Rectal smooth muscle tissue (tissue), 1 donor: ENCODE results near the gene SCG5.

Experiments
- H3K27ac ChIP-seq: one replicate; pipeline ENCODE4 v1.7.0; 2013; ENCODE audit warnings: low read depth, low read length, inconsistent platforms
- H3K27me3 ChIP-seq: one replicate; pipeline ENCODE4 v1.7.0; 2013; ENCODE audit warnings: low read length; ENCODE audit not compliant: control insufficient read depth, insufficient read depth
- H3K36me3 ChIP-seq: one replicate; pipeline ENCODE4 v1.7.0; 2013; ENCODE audit warnings: low read length; ENCODE audit not compliant: control insufficient read depth, insufficient read depth
- H3K4me1 ChIP-seq: one replicate; pipeline ENCODE4 v1.7.0; 2013; ENCODE audit warnings: low read length; ENCODE audit not compliant: control insufficient read depth, insufficient read depth
- H3K4me3 ChIP-seq: one replicate; pipeline ENCODE4 v1.7.0; 2013; ENCODE audit warnings: low read length
- H3K9ac ChIP-seq: one replicate; pipeline ENCODE4 v1.7.0; 2013; ENCODE audit warnings: low read length

SCG5 gene

DNA sequence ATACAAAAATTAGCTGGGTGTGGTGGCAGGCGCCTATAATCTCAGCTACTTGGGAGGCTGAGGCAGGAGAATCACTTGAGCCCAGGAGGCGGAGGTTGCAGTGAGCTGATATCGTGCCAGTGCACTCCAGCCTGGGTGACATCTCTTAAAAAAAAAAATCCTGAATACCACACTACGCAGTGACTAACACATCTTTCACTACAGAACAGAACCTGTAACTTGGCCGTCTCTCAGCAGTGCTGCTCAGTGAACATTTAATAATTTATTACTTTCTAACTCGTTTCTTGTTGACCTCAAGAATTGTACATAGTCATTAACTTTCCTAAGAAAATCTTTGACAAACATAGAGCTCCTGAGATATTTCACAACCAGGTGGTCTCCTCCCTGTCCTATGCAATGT, 80.1 kb downstream of the SCG5 start:
- Histone ChIP-seq H3K27ac (no peak overlapping the region), H3K4me1 (no peaks in the 10 kb centered on the region), H3K9ac (no peak overlapping the region), H3K4me3 (no peak overlapping the region), H3K36me3 (no peaks in the 10 kb centered on the region), H3K27me3 (peaks cover 9% of the 10 kb centered on the region)

DNA sequence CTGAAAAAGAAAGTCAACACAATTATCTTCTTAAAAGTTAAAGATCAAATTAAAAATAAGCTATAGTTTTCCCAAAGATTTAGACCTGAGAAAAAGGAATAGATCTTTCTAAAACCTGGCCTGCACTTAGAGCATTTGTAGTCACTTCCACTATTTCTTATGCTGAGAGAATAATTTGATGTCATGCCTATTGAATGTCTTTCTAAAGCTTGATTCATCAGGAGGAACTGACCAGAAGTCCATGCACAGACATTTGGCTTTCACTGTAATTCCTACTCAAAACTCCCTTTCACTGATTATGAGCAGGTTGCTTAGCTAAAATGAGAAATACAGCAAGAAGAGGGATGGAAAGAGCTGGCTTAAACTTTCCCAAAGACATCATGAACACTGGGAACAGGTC, 80.6 kb downstream of the SCG5 start:
- Histone ChIP-seq H3K27ac (no peak overlapping the region), H3K4me3 (no peak overlapping the region), H3K9ac (no peak overlapping the region), H3K36me3 (no peaks in the 10 kb centered on the region), H3K4me1 (no peaks in the 10 kb centered on the region), H3K27me3 (peaks cover 9% of the 10 kb centered on the region)

DNA sequence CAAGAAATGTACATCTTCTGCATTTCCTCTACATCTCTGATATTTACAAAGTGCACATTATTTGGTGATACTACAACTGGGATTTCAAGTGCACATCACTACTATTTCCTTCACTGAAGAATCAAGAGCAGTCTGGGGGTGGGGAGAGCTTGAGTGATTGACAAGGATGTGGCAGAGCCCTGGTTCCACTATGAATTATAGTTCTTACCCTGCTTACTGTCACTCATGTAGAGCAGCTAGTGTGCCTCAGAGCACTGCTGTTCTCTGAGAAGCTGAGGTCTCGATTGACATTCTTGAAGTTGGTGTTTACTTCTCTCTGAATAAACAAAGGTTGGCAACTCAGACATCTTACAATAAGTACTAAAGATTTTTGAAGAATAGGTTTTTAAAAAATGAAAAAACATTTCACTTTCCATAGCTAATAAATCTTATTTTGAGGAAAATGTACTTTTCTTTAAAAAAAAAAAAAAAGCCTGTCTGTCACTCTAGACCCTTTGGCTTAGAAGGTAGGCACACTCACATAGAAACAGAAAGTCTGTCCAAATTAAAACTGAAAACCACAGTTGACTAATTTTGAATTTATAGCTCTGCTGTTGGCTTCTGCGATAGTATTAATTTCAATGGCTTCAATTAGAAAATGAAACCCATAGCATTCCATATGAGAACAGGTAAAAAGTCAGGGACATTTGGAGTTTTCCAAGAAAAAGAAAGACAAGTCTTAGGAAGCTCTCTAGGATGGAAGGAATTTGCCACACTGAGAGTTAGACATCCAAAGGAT, 81.8 kb downstream of the SCG5 start:
- H3K36me3 ChIP-seq: no peaks in the 10 kb centered on the region

DNA sequence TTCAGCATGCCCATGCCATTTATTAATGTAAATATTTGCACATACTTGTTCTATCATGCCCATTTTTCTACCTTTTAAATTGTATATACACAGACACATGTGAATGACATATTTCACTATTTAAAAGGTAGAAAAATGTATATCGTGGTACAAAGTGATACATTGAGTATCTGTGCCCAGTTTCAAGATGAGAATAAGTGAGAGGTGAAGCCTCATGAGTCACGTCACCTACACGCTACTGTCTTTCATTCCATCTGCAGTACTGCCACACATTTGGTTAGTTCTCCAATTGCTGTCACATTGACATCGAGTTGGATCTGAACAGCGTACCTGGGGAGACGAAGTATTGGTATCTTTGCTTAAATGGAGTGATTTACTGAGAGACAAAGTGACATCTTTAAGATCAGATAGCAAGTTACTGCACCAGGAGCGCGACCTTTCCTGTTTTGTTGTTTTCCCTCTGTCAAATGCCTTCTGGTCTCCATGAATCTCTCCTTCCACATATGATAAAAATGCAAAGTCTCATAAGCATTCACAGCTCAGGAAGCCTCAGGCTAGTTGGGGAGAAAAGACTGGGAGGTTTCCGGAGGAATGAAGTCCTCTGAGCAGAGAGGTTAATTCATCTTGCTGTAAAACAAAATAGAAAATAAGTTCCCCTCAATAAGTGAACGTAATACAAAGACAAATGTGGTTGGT, 88.3 kb downstream of the SCG5 start:
- no peak overlapping the region for H3K27ac ChIP-seq
- H3K4me1 ChIP-seq: no peaks in the 10 kb centered on the region
- no peak overlapping the region for H3K4me3 ChIP-seq
- H3K9ac ChIP-seq: no peak overlapping the region
- H3K36me3 ChIP-seq: no peaks in the 10 kb centered on the region
- H3K27me3 ChIP-seq: no peaks in the 10 kb centered on the region

More for the DNA sequence above, 81.8 kb downstream of the SCG5 start:
- no peaks in the 10 kb centered on the region for H3K4me1 ChIP-seq
- H3K9ac ChIP-seq: no peak overlapping the region
- no peak overlapping the region for H3K27ac ChIP-seq
- no peak overlapping the region for H3K4me3 ChIP-seq
- H3K27me3 ChIP-seq: peaks cover 5% of the 10 kb centered on the region

DNA sequence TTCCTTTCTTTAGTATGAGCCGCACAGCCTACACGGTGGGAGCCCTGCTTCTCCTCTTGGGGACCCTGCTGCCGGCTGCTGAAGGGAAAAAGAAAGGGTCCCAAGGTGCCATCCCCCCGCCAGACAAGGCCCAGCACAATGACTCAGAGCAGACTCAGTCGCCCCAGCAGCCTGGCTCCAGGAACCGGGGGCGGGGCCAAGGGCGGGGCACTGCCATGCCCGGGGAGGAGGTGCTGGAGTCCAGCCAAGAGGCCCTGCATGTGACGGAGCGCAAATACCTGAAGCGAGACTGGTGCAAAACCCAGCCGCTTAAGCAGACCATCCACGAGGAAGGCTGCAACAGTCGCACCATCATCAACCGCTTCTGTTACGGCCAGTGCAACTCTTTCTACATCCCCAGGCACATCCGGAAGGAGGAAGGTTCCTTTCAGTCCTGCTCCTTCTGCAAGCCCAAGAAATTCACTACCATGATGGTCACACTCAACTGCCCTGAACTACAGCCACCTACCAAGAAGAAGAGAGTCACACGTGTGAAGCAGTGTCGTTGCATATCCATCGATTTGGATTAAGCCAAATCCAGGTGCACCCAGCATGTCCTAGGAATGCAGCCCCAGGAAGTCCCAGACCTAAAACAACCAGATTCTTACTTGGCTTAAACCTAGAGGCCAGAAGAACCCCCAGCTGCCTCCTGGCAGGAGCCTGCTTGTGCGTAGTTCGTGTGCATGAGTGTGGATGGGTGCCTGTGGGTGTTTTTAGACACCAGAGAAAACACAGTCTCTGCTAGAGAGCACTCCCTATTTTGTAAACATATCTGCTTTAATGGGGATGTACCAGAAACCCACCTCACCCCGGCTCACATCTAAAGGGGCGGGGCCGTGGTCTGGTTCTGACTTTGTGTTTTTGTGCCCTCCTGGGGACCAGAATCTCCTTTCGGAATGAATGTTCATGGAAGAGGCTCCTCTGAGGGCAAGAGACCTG, 89.5 kb downstream of the SCG5 start:
- Histone ChIP-seq H3K27ac (no peak overlapping the region), H3K27me3 (no peaks in the 10 kb centered on the region), H3K4me3 (no peak overlapping the region), H3K36me3 (no peaks in the 10 kb centered on the region), H3K9ac (no peak overlapping the region), H3K4me1 (no peaks in the 10 kb centered on the region)

DNA sequence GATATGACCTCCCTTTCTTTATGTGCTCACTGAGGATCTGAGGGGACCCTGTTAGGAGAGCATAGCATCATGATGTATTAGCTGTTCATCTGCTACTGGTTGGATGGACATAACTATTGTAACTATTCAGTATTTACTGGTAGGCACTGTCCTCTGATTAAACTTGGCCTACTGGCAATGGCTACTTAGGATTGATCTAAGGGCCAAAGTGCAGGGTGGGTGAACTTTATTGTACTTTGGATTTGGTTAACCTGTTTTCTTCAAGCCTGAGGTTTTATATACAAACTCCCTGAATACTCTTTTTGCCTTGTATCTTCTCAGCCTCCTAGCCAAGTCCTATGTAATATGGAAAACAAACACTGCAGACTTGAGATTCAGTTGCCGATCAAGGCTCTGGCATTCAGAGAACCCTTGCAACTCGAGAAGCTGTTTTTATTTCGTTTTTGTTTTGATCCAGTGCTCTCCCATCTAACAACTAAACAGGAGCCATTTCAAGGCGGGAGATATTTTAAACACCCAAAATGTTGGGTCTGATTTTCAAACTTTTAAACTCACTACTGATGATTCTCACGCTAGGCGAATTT, 91.2 kb downstream of the SCG5 start:
- Histone ChIP-seq H3K27ac (no peak overlapping the region), H3K9ac (no peak overlapping the region), H3K4me1 (no peaks in the 10 kb centered on the region), H3K27me3 (no peaks in the 10 kb centered on the region), H3K36me3 (no peaks in the 10 kb centered on the region), H3K4me3 (no peak overlapping the region)

DNA sequence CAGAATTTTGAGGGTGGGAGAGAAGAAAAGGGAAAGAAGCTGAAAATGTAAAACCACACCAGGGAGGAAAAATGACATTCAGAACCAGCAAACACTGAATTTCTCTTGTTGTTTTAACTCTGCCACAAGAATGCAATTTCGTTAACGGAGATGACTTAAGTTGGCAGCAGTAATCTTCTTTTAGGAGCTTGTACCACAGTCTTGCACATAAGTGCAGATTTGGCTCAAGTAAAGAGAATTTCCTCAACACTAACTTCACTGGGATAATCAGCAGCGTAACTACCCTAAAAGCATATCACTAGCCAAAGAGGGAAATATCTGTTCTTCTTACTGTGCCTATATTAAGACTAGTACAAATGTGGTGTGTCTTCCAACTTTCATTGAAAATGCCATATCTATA, 91.8 kb downstream of the SCG5 start:
- Histone ChIP-seq H3K36me3 (no peaks in the 10 kb centered on the region), H3K9ac (no peak overlapping the region), H3K27ac (no peak overlapping the region), H3K4me1 (no peaks in the 10 kb centered on the region), H3K4me3 (no peak overlapping the region), H3K27me3 (no peaks in the 10 kb centered on the region)

DNA sequence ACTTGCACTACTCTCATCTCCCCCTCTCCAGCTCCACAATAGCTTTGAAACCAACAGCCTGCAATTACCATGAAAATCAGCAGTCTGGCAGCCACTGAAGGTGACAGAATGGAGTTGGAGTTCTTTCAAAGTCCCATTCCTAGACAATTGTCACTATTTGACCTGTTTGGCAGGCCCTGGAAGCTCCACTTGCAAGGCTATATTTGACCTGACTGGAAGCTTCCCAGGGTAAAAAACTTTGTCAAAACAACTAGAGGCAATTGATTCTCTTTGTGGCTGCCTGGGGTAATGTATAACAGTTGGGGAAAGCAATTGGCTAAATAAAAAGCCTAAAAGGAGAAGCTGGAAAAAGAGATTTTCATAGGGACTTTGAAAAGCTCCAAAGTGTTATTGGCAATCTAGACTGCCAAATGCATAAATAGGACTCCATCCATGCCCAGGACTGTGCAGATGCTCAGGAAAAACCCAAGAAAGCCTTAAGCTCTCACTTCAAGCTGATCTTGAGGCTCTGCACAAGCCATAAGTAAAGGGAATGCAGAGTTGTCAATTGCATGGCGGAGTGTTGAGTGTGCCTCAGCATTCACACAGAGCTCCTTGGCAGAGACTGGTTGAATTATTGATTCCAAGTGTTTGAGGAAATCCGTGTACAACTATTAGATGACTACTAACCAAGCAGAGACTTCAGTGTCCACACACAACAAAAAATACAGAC, 94.6 kb downstream of the SCG5 start:
- Histone ChIP-seq H3K27me3 (no peaks in the 10 kb centered on the region), H3K9ac (no peak overlapping the region), H3K27ac (no peak overlapping the region), H3K4me1 (no peaks in the 10 kb centered on the region), H3K4me3 (no peak overlapping the region), H3K36me3 (no peaks in the 10 kb centered on the region)

DNA sequence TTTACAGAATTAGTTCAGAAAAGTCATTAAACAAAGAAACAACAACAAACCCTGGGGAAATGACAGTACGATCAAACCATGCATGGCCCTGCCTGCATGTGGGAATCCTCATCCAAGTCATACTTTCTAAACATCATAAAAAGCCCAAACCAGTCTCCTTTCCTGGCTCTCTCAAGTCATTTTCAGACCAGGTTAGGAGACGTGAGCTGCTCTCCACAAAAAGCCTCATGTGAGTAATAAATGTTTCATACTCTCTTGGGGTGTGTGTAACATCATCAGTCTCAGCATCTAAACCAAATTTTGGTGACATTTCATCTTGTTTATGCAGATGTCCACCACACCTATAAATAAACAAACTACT, 95.2 kb downstream of the SCG5 start:
- H3K27ac ChIP-seq: no peak overlapping the region
- H3K27me3 ChIP-seq: no peaks in the 10 kb centered on the region
- no peak overlapping the region for H3K4me3 ChIP-seq
- no peaks in the 10 kb centered on the region for H3K4me1 ChIP-seq
- H3K36me3 ChIP-seq: no peaks in the 10 kb centered on the region
- H3K9ac ChIP-seq: no peak overlapping the region

DNA sequence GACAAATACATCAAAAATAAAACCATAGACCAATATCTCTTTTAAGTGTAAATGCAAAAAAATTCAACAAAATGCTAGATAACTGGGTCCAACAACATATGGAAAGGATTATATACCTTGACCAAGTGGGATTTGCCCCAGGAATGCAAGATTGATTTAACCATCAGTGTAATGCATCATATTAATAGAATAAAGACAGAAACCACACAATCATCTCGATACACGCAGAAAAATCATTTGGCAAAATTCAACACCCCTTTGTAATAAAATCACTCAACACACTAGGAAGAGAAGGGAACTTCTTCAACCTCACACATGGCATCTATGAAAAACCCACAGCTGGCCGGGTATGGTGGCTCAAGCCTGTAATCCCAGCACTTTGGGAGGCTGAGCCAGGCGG, 95.8 kb downstream of the SCG5 start:
- H3K27me3 ChIP-seq: no peaks in the 10 kb centered on the region

DNA sequence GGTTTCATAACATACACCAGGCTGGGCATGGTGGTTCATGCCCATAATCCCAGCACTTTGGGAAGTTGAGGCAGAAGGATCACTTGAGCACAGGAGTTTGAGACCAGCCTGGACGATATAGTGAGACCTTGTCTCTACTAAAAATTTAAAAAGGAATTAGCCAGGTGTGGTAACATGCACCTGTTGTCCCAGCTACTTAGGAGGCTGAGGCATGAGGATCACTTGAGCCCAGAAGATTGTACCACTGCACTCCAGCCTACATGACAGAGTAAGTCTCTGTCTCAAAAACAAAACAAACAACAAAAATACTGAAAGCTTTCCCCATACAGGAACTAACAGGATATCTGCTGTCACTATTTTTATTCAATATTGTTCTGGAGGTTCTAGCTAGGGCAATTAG, 97.2 kb downstream of the SCG5 start:
- Histone ChIP-seq H3K4me3 (no peak overlapping the region), H3K4me1 (no peaks in the 10 kb centered on the region), H3K27ac (no peak overlapping the region), H3K27me3 (no peaks in the 10 kb centered on the region), H3K9ac (no peak overlapping the region), H3K36me3 (no peaks in the 10 kb centered on the region)

More for the DNA sequence above, 95.8 kb downstream of the SCG5 start:
- H3K36me3 ChIP-seq: no peaks in the 10 kb centered on the region
- H3K27ac ChIP-seq: no peak overlapping the region
- no peak overlapping the region for H3K9ac ChIP-seq
- H3K4me3 ChIP-seq: no peak overlapping the region
- H3K4me1 ChIP-seq: no peaks in the 10 kb centered on the region
